Heart right ventricle (tissue), 16 donors: ENCODE results near the gene CKMT1A. TPM values are rescaled to one million over a fixed set of nuclear protein-coding genes. Genes with fewer than 3 reads are reported as not detected.
A peak's percentile ranks its signal among the peaks of the same experiment; 100 is the strongest.
"Not testable (repeated sequence)": the region's sequence is repeated elsewhere in the genome, so short reads cannot be mapped to it uniquely, and the experiment has no call there.

Experiments
- ATAC-seq, 8 donors: fragments of 200-7000 bp; cut with Tn5 transposase; one replicate each; pipeline ENCODE4 v1.9.1; 2020; ENCODE audit warnings: mild to moderate bottlenecking in 8 of 8, moderate library complexity in 8 of 8, moderate number of reproducible peaks in 1 of 8
- DNase-seq, 2 donors: peaks; one replicate each; pipeline ENCODE4 v3.0.0-alpha.2; 2020
- H3K27ac ChIP-seq, 10 donors: fragments of 200-600 bp; sonication (generic) in 2 of 10; one replicate each; pipeline versions ENCODE4 v1.5.0 to v1.8.0; 2020 to 2022; ENCODE audit warnings: mild to moderate bottlenecking in 3 of 10
- H3K27me3 ChIP-seq, 7 donors: fragments of 200-600 bp; one replicate each; pipeline ENCODE4 v1.8.0; 2021 to 2022; ENCODE audit warnings: mild to moderate bottlenecking in 2 of 7
- H3K36me3 ChIP-seq, 9 donors: fragments of 200-600 bp; sonication (generic) in 1 of 9; one replicate each; pipeline versions ENCODE4 v1.5.0 to v1.8.0; 2020 to 2022; ENCODE audit warnings: mild to moderate bottlenecking in 2 of 9
- H3K4me1 ChIP-seq, 9 donors: fragments of 200-600 bp; sonication (generic) in 1 of 9; one replicate each; pipeline versions ENCODE4 v1.5.0 to v1.8.0; 2020 to 2022; ENCODE audit warnings: mild to moderate bottlenecking in 4 of 9
- H3K4me3 ChIP-seq, 10 donors: fragments of 200-600 bp; sonication (generic) in 2 of 10; one replicate each; pipeline versions ENCODE4 v1.5.0 to v1.8.0; 2020 to 2022; ENCODE audit warnings: mild to moderate bottlenecking in 7 of 10, moderate library complexity in 2 of 10
- H3K9me3 ChIP-seq, 11 donors: fragments of 200-600 bp in 10 of 11; sonication (generic) in 2 of 11; one replicate each; pipeline versions ENCODE4 v1.5.0 to v1.8.0; 2013 to 2022; ENCODE audit warnings: mild to moderate bottlenecking in 2 of 11, control low read depth in 1 of 11, moderate library complexity in 1 of 11
- CTCF ChIP-seq, 9 donors: fragments of 200-600 bp; sonication (generic) in 2 of 9; IDR thresholded peaks; one replicate each; pipeline versions ENCODE4 v1.5.0 to v1.8.0; 2021 to 2022; ENCODE audit warnings: antibody characterized with exemption in 9 of 9, mild to moderate bottlenecking in 5 of 9, moderate library complexity in 1 of 9
- WGBS, 2 donors: extraction: QIAGEN DNeasy Blood & Tissue Kit; methylation state at CpG; one replicate each; pipeline ENCODE4 v1.1.7; 2013; ENCODE audit warnings: inconsistent platforms in 1 of 2; 5-methylcytosine and 5-hydroxymethylcytosine counted together
- intact Hi-C, 10 donors: fragments of 100-400 bp; cut with DNase I; formaldehyde crosslinking; loops; one replicate each; pipeline versions ENCODE4 v1.11.1 to v1.14.2; 2022
- polyA plus RNA-seq, 2 donors: library from polyadenylated mRNA; stranded (reverse); fragments of 200-250 nt; gene quantifications; one replicate each; pipeline ENCODE4 v1.2.3, GENCODE V29; 2013
- total RNA-seq, 10 donors: library from RNA; stranded (reverse); fragmentation: NEBNext Ultra II Directional in 3 of 10; extraction: Animal tissue kit (Norgen Biotek cat#: 25700) in 3 of 10; gene quantifications; one replicate each; pipeline versions ENCODE4 v1.2.1 to v1.2.4, GENCODE V29; 2021 to 2023
- donor health status: Arrhythmogenic right ventricular cardiomyopathy.
- donor health status: ischemic (EF 13 %, LVEDD 7.1; RV severe dilation, severe dysfunction).
- donor health status: healthy with polysubstance abuse.
- donor health status: DM: no; HTN: yes; CAD: no.
- donor health status: DM: no; HTN: no; CAD: no.
- donor health status: ischemic (EF 25% LVEDD 6.9; RV normal size, moderate dysfunction).
- donor health status: ischemic (EF 25% LVEDD 5.7; RV mildly dilated, moderate dysfunction).
- donor health status: healthy.
- donor health status: DM: yes; HTN: yes; CAD: no.
- donor health status: Ischemic cardiomyopathy.
- donor health status: ischemic (EF 35%, LVEDD 5.7; RV mildly dilated, moderate dysfunction).
- donor health status: nonischemic (EF 11% LVEDD 7.7; RV severe dilation, severe dysfunction).
- donor health status: DM: yes; HTN: yes; CAD: no.
- donor health status: PGD.
- donor health status: ischemic (EF 29% LVEDD 5.4; RV normal size, mild dysfunction).
- donor health status: nonischemic (EF 23%, LVEDD 6.1; RV moderate dilation, normal function).

The CKMT1A gene
- total and polyA plus RNA-seq, 12 donors, result 0.22 to 0.57 (median 0.35) TPM; not detected in 6

GRCh38 chr15:43735416-43735815 is 41.8 kb downstream of the CKMT1A start:
- Histone ChIP-seq H3K4me1 (no peaks in the 10 kb centered on the region), H3K9me3 (no peaks in the 10 kb centered on the region), H3K27ac (no peak overlapping the region), H3K4me3 (no peak overlapping the region), H3K36me3 (no peaks in the 10 kb centered on the region), H3K27me3 (no peaks in the 10 kb centered on the region)
- intact Hi-C loops, result no loop called here
- DNase-seq (no peak), ATAC-seq (no peak)
- 82 to 85% methylated on average over 6 of the region's 6 CpGs for WGBS, 2 donors
- no peak for TF ChIP-seq CTCF (IDR thresholded peaks at IDR 0.05)

GRCh38 chr15:43746245-43746902 is 52.7 kb downstream of the CKMT1A start, which contains the start of gene PDIA3:
PDIA3 (plus strand) TSS chr15:43746438; CDS start chr15:43746540, 102 bp downstream.
- H3K4me3 ChIP-seq, result peak within 1 kb of the TSS; percentile 45 to 97 (median 90)
- H3K4me1 ChIP-seq, result peaks cover 13 to 49% (median 43%) of the 10 kb centered on the region in 9 donors
- intact Hi-C loops, H3K9me3 ChIP-seq, H3K27me3 ChIP-seq: not testable (repeated sequence)
- peak within 1 kb of the TSS; percentile 68 to 98 (median 93) for H3K27ac ChIP-seq
- peaks cover 0 to 11% (median 0%) of the 10 kb centered on the region in 9 donors for H3K36me3 ChIP-seq
- DNase-seq (peak; percentile 93 to 96), ATAC-seq (peak; percentile 98 to 99 (median 99))
- TF ChIP-seq CTCF (IDR thresholded peaks at IDR 0.05), result peak in 4 of 9 donors; percentile 8 to 29 (median 14)
- WGBS, 2 donors, result 0 to 1% methylated on average over 65 to 84 of the region's 84 CpGs

GRCh38 chr15:43746903-43747309 is 53.2 kb downstream of the CKMT1A start:
- intact Hi-C loops, H3K27me3 ChIP-seq, H3K9me3 ChIP-seq: not testable (repeated sequence)
- WGBS, 2 donors, result 0 to 1% methylated on average over 12 of the region's 12 CpGs
- peak in 4 of 8 donors; percentile 4 to 30 (median 16) for ATAC-seq
- Histone ChIP-seq H3K4me3 (peak overlapping the region; percentile 45 to 97 (median 90)), H3K36me3 (peaks cover 0 to 17% (median 0%) of the 10 kb centered on the region in 9 donors), H3K27ac (peak overlapping the region; percentile 68 to 98 (median 93)), H3K4me1 (peaks cover 17 to 54% (median 48%) of the 10 kb centered on the region in 9 donors)
- DNase-seq, result peak in 1 of 2 donors; percentile 6

- peaks cover 17 to 64% (median 57%) of the 10 kb centered on the region in 9 donors for H3K4me1 ChIP-seq
- no peaks in the 10 kb centered on the region for H3K9me3 ChIP-seq
- peak overlapping the region in 5 of 10 donors; percentile 16 to 97 (median 91) for H3K4me3 ChIP-seq
- DNase-seq (no peak), ATAC-seq (no peak)
- peaks cover 0 to 31% (median 0%) of the 10 kb centered on the region in 9 donors for H3K36me3 ChIP-seq
- intact Hi-C loops, result no loop called here
- no peak for TF ChIP-seq CTCF (IDR thresholded peaks at IDR 0.05)
- H3K27me3 ChIP-seq, result no peaks in the 10 kb centered on the region
- 67 to 70% methylated on average over 3 of the region's 3 CpGs for WGBS, 2 donors
- H3K27ac ChIP-seq, result peak overlapping the region in 1 of 10 donors; percentile 61
Measured at GRCh38 chr15:43748376-43748775, 54.7 kb downstream of the CKMT1A start.

Other genes with a start within 250 kb of the CKMT1A start
- 10 to 100 TPM; 21.2 to 35.2 (median 29.3) TPM for gene TP53BP1, start 200.7 kb upstream of the CKMT1A start, total RNA-seq
- 10 to 100 TPM; 11.2 to 12.6 TPM for gene TP53BP1, start 200.7 kb upstream of the CKMT1A start, polyA plus RNA-seq
- 100 to 1,000 TPM in 2 of 10 donors, 10 to 100 TPM in 8; 21.3 to 139 (median 51.6) TPM for gene MAP1A, start 176.3 kb upstream of the CKMT1A start, total RNA-seq
- 10 to 100 TPM in 1 of 2 donors, 1 to 10 TPM in 1; 3.4 to 17.5 TPM for gene MAP1A, start 176.3 kb upstream of the CKMT1A start, polyA plus RNA-seq
- gene PPIP5K1, start 103.7 kb upstream of the CKMT1A start, total RNA-seq, result 10 to 100 TPM; 12.2 to 33.9 (median 18.7) TPM
- gene PPIP5K1, start 103.7 kb upstream of the CKMT1A start, polyA plus RNA-seq, result 1 to 10 TPM; 3.2 to 6.9 TPM
- gene CKMT1B, start 99.8 kb upstream of the CKMT1A start, total RNA-seq, result 1 to 10 TPM in 1 of 10 donors, under 1 TPM in 4, not detected in 5; 0.26 to 1.6 (median 0.59) TPM
- gene CKMT1B, start 99.8 kb upstream of the CKMT1A start, polyA plus RNA-seq, result under 1 TPM; 0.33 to 0.59 TPM
- under 1 TPM in 3 of 10 donors, not detected in 7; 0.20 to 0.25 (median 0.21) TPM for gene STRC, start 75.1 kb upstream of the CKMT1A start, total RNA-seq
- 1 to 10 TPM in 1 of 2 donors, under 1 TPM in 1; 0.06 to 1.2 TPM for gene STRC, start 75.1 kb upstream of the CKMT1A start, polyA plus RNA-seq
- gene CATSPER2, start 45.0 kb upstream of the CKMT1A start, total RNA-seq, result 1 to 10 TPM in 6 of 10 donors, under 1 TPM in 4; 0.42 to 1.7 (median 1.3) TPM
- 1 to 10 TPM in 1 of 2 donors, under 1 TPM in 1; 0.28 to 5.9 TPM for gene CATSPER2, start 45.0 kb upstream of the CKMT1A start, polyA plus RNA-seq
- 100 to 1,000 TPM; 119 to 241 (median 144) TPM for gene PDIA3, start 52.6 kb downstream of the CKMT1A start, total RNA-seq
- 100 to 1,000 TPM; 100 to 257 TPM for gene PDIA3, start 52.6 kb downstream of the CKMT1A start, polyA plus RNA-seq
- 1 to 10 TPM in 3 of 10 donors, under 1 TPM in 7; 0.25 to 1.6 (median 0.84) TPM for gene ELL3, start 83.1 kb downstream of the CKMT1A start, total RNA-seq
- 1 to 10 TPM in 1 of 2 donors, under 1 TPM in 1; 0.84 to 1.2 TPM for gene ELL3, start 83.1 kb downstream of the CKMT1A start, polyA plus RNA-seq
- gene SERF2, start 98.5 kb downstream of the CKMT1A start, total RNA-seq, result 1,000 to 10,000 TPM in 3 of 10 donors, 100 to 1,000 TPM in 7; 626 to 1,166 (median 689) TPM
- 1,000 to 10,000 TPM; 2,367 to 4,286 TPM for gene SERF2, start 98.5 kb downstream of the CKMT1A start, polyA plus RNA-seq
- under 1 TPM in 9 of 10 donors, not detected in 1; 0.09 to 0.72 (median 0.38) TPM for gene SERINC4, start 106.4 kb downstream of the CKMT1A start, total RNA-seq
- gene SERINC4, start 106.4 kb downstream of the CKMT1A start, polyA plus RNA-seq, result under 1 TPM; 0.29 to 0.59 TPM
- gene HYPK, start 106.7 kb downstream of the CKMT1A start, total RNA-seq, result 10 to 100 TPM in 5 of 10 donors, 1 to 10 TPM in 5; 5.5 to 24.3 (median 9.9) TPM
- gene HYPK, start 106.7 kb downstream of the CKMT1A start, polyA plus RNA-seq, result 10 to 100 TPM; 11.4 to 23.0 TPM
- gene MFAP1, start 130.8 kb downstream of the CKMT1A start, total RNA-seq, result 10 to 100 TPM; 16.6 to 23.4 (median 20.7) TPM
- 10 to 100 TPM; 13.0 to 22.5 TPM for gene MFAP1, start 130.8 kb downstream of the CKMT1A start, polyA plus RNA-seq
- gene WDR76, start 133.1 kb downstream of the CKMT1A start, total RNA-seq, result 1 to 10 TPM in 7 of 10 donors, under 1 TPM in 3; 0.68 to 4.1 (median 1.7) TPM
- 1 to 10 TPM in 1 of 2 donors, under 1 TPM in 1; 0.73 to 1.8 TPM for gene WDR76, start 133.1 kb downstream of the CKMT1A start, polyA plus RNA-seq